A673 (cell line): ENCODE results near the gene CARHSP1.

Source experiments
- EZH2 ChIP-seq: fragments of 200-600 bp; sonication (generic); IDR thresholded peaks from 2 replicates; pipeline ENCODE4 v1.6.1; 2017; ENCODE audit warnings: borderline replicate concordance, low read depth, mild to moderate bottlenecking, mixed read lengths, antibody characterized with exemption, low read length; ENCODE audit not compliant: poor library complexity, severe bottlenecking
- TF ChIP-seq, protein P1 (sequence below): fragments of 300-800, 200-600 bp; sonication (generic); conservative IDR thresholded peaks from 2 replicates; pipeline ENCODE4 v1.5.1; 2017; ENCODE audit warnings: low read depth, mild to moderate bottlenecking, antibody characterized with exemption, low read length, moderate library complexity, mixed read lengths

DNA sequence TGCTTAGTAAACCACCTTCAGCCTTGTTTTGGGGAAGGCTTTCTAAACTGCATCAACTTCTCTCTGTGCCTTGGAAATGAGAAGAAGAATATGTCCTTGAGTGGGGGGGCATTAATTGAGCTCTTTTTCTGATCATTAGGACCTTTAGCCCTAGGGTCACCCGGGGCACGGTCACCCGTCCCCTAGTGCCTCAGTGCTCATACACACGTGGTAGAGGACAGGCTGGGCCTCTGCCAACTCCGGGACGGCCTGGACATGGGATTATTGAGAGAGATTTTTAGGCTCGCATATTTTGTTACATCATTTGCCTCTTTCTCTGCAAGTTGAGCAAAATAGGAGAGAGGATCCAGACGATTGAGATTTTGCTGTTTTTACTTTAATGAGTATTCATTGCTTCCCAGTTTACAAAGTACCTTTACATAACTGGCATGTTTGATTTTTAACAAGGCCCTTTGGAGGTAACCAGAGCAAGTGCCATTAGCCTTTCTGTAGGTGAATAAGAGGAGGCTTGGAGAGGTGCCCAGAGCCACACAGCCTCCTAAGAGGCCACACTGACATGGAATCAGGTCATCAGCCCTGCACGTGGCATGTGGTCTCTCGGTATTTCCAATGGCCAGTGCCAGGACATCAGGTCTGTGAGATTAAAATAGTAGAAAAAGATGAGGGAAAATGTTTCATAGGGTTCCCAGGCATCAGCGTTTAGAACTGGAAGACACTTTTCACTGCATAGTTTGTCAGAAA is 60.0 kb downstream of the CARHSP1 start:
- TF ChIP-seq, protein P1, sequence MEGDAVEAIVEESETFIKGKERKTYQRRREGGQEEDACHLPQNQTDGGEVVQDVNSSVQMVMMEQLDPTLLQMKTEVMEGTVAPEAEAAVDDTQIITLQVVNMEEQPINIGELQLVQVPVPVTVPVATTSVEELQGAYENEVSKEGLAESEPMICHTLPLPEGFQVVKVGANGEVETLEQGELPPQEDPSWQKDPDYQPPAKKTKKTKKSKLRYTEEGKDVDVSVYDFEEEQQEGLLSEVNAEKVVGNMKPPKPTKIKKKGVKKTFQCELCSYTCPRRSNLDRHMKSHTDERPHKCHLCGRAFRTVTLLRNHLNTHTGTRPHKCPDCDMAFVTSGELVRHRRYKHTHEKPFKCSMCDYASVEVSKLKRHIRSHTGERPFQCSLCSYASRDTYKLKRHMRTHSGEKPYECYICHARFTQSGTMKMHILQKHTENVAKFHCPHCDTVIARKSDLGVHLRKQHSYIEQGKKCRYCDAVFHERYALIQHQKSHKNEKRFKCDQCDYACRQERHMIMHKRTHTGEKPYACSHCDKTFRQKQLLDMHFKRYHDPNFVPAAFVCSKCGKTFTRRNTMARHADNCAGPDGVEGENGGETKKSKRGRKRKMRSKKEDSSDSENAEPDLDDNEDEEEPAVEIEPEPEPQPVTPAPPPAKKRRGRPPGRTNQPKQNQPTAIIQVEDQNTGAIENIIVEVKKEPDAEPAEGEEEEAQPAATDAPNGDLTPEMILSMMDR, result no peak
- TF ChIP-seq EZH2, result no peak
